Testis (tissue), 2 donors: ENCODE data around the gene DCLK2.
"Not testable (repeated sequence)": the region's sequence is repeated elsewhere in the genome, so short reads cannot be mapped to it uniquely, and the experiment has no call there.

Experiments
- POLR2A ChIP-seq: fragments of 450-650 bp; IDR thresholded peaks from one replicate; pipeline ENCODE4 v1.6.1; 2017; ENCODE audit warnings: antibody characterized with exemption, mild to moderate bottlenecking, moderate library complexity
- TF ChIP-seq, protein P1 (sequence below), 3 experiments: fragments of 450-650 bp in 2 of 3; fragments of 200-600 bp in 1 of 3; sonication (generic) in 1 of 3; IDR thresholded peaks; one replicate each; pipeline ENCODE4 v1.5.1; 2016 to 2019; ENCODE audit warnings: antibody characterized with exemption in 3 of 3, mild to moderate bottlenecking in 2 of 3, moderate library complexity in 1 of 3

DNA sequence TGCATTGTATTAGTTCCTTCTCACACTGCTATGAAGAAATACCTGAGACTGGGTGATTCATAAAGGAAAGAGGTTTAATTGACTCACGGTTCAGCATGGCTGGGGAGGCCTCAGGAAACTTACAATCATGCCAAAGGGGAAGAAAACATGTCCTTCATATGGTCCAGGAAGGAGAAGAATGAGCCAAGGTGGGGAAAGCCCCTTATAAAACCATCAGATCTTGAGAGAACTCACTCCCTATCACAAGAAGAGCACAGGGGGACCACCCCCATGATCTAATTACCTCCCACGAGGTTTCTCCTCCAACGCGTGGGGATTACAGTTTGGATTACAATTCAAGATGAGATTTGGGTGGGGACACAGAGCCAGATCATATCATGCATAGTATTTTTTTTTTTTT, 106.8 kb downstream of the DCLK2 start:
- TF ChIP-seq POLR2A: not testable (repeated sequence)
- TF ChIP-seq, protein P1, sequence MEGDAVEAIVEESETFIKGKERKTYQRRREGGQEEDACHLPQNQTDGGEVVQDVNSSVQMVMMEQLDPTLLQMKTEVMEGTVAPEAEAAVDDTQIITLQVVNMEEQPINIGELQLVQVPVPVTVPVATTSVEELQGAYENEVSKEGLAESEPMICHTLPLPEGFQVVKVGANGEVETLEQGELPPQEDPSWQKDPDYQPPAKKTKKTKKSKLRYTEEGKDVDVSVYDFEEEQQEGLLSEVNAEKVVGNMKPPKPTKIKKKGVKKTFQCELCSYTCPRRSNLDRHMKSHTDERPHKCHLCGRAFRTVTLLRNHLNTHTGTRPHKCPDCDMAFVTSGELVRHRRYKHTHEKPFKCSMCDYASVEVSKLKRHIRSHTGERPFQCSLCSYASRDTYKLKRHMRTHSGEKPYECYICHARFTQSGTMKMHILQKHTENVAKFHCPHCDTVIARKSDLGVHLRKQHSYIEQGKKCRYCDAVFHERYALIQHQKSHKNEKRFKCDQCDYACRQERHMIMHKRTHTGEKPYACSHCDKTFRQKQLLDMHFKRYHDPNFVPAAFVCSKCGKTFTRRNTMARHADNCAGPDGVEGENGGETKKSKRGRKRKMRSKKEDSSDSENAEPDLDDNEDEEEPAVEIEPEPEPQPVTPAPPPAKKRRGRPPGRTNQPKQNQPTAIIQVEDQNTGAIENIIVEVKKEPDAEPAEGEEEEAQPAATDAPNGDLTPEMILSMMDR (IDR thresholded peaks at IDR 0.05): not testable (repeated sequence)
